Activated T-cell treated with anti-CD3 and anti-CD28 coated beads, Interleukin-2, amount 50 U/mL, for 72 hours (primary cell): ENCODE measurements around the gene NR2F1-AS1. TPM values are rescaled to one million over a fixed set of nuclear protein-coding genes. Genes with fewer than 3 reads are reported as not detected.

ENCODE experiments used
- ATAC-seq, 2 donors: fragments of 150-1000 bp; cut with Tn5 transposase; replicated peaks in 1 of 2; 2 replicates each; pipeline ENCODE4 v1.10.0; 2021; ENCODE audit warnings: moderate library complexity in 2 of 2, mild to moderate bottlenecking in 1 of 2
- DNase-seq, 2 donors: peaks; one replicate each; pipeline ENCODE4 v3.0.0; 2021 to 2022; ENCODE audit warnings: mixed read lengths in 1 of 2
- H3K27ac Mint-ChIP-seq: one replicate; pipeline ENCODE4 v1.8.0; 2022; ENCODE audit warnings: mild to moderate bottlenecking, moderate library complexity, mixed read lengths
- H3K27me3 Mint-ChIP-seq: one replicate; pipeline ENCODE4 v1.8.0; 2022; ENCODE audit warnings: low read depth, mixed read lengths
- H3K36me3 Mint-ChIP-seq, 2 donors: one replicate each; pipeline ENCODE4 v1.8.0; 2022; ENCODE audit warnings: mixed read lengths in 2 of 2, mild to moderate bottlenecking in 1 of 2; ENCODE audit not compliant: insufficient read depth in 2 of 2
- H3K4me1 Mint-ChIP-seq: one replicate; pipeline ENCODE4 v1.8.0; 2022; ENCODE audit warnings: low read depth, mixed read lengths
- H3K4me3 Mint-ChIP-seq, 2 donors: one replicate each; pipeline ENCODE4 v1.8.0; 2022; ENCODE audit warnings: mild to moderate bottlenecking in 2 of 2, mixed read lengths in 2 of 2, moderate library complexity in 2 of 2
- H3K9me3 Mint-ChIP-seq, 2 donors: one replicate each; pipeline ENCODE4 v1.8.0; 2022; ENCODE audit warnings: mixed read lengths in 2 of 2
- total RNA-seq, 2 donors: library from RNA; stranded (reverse); gene quantifications; one replicate each; pipeline ENCODE4 v1.2.3, GENCODE V29; 2022

The NR2F1-AS1 gene
- total RNA-seq, 2 donors from 2014 or later = 0.41 to 0.93 TPM

- Mint-ChIP-seq H3K27me3 (no peaks in the 10 kb centered on the region), H3K4me3 (no peak overlapping the region), H3K27ac (no peak overlapping the region), H3K9me3 (no peaks in the 10 kb centered on the region), H3K4me1 (no peaks in the 10 kb centered on the region), H3K36me3 (no peaks in the 10 kb centered on the region)
- ATAC-seq = no peak
- DNase-seq = no peak
These were observed 153.7 kb downstream of the NR2F1-AS1 start for GRCh38 chr5:93427316-93427715.

GRCh38 chr5:93425096-93425495 is 155.9 kb downstream of the NR2F1-AS1 start:
- no peak overlapping the region for H3K27ac Mint-ChIP-seq
- no peaks in the 10 kb centered on the region for H3K36me3 Mint-ChIP-seq
- H3K4me1 Mint-ChIP-seq = no peaks in the 10 kb centered on the region
- DNase-seq (no peak), ATAC-seq (no peak)
- no peak overlapping the region for H3K4me3 Mint-ChIP-seq
- no peaks in the 10 kb centered on the region for H3K27me3 Mint-ChIP-seq
- no peaks in the 10 kb centered on the region for H3K9me3 Mint-ChIP-seq

- no peak for ATAC-seq
- no peak overlapping the region for H3K27ac Mint-ChIP-seq
These were observed 157.7 kb downstream of the NR2F1-AS1 start for GRCh38 chr5:93423300-93423699.

GRCh38 chr5:93422652-93423280 is 158.3 kb downstream of the NR2F1-AS1 start:
- no peaks in the 10 kb centered on the region for H3K4me1 Mint-ChIP-seq
- H3K9me3 Mint-ChIP-seq = no peaks in the 10 kb centered on the region

More at GRCh38 chr5:93423300-93423699, 157.7 kb downstream of the NR2F1-AS1 start:
- Mint-ChIP-seq H3K4me3 (no peak overlapping the region), H3K27me3 (no peaks in the 10 kb centered on the region), H3K9me3 (no peaks in the 10 kb centered on the region), H3K4me1 (no peaks in the 10 kb centered on the region), H3K36me3 (no peaks in the 10 kb centered on the region)
- DNase-seq = no peak

GRCh38 chr5:93421987-93422401 is 159.0 kb downstream of the NR2F1-AS1 start:
- Mint-ChIP-seq H3K4me3 (no peak overlapping the region), H3K27me3 (no peaks in the 10 kb centered on the region), H3K9me3 (no peaks in the 10 kb centered on the region), H3K36me3 (no peaks in the 10 kb centered on the region), H3K27ac (no peak overlapping the region), H3K4me1 (no peaks in the 10 kb centered on the region)
- DNase-seq (no peak), ATAC-seq (no peak)

More at GRCh38 chr5:93422652-93423280, 158.3 kb downstream of the NR2F1-AS1 start:
- H3K27me3 Mint-ChIP-seq = no peaks in the 10 kb centered on the region
- H3K36me3 Mint-ChIP-seq = no peaks in the 10 kb centered on the region
- ATAC-seq (no peak), DNase-seq (no peak)
- H3K27ac Mint-ChIP-seq = no peak overlapping the region
- H3K4me3 Mint-ChIP-seq = no peak overlapping the region

- no peak for ATAC-seq
- no peaks in the 10 kb centered on the region for H3K9me3 Mint-ChIP-seq
- H3K4me3 Mint-ChIP-seq = no peak overlapping the region
- H3K4me1 Mint-ChIP-seq = no peaks in the 10 kb centered on the region
- no peaks in the 10 kb centered on the region for H3K27me3 Mint-ChIP-seq
- no peaks in the 10 kb centered on the region for H3K36me3 Mint-ChIP-seq
- no peak for DNase-seq
- H3K27ac Mint-ChIP-seq = no peak overlapping the region
These were observed 159.6 kb downstream of the NR2F1-AS1 start for GRCh38 chr5:93421468-93421867.

- H3K4me3 Mint-ChIP-seq = no peak overlapping the region
- no peaks in the 10 kb centered on the region for H3K4me1 Mint-ChIP-seq
- H3K36me3 Mint-ChIP-seq = no peaks in the 10 kb centered on the region
- H3K9me3 Mint-ChIP-seq = no peaks in the 10 kb centered on the region
- ATAC-seq (no peak), DNase-seq (no peak)
- peaks cover 7% of the 10 kb centered on the region for H3K27me3 Mint-ChIP-seq
- no peak overlapping the region for H3K27ac Mint-ChIP-seq
These were observed 163.5 kb downstream of the NR2F1-AS1 start for GRCh38 chr5:93417490-93417889.

- Mint-ChIP-seq H3K9me3 (no peaks in the 10 kb centered on the region), H3K27ac (no peak overlapping the region), H3K4me3 (no peak overlapping the region), H3K27me3 (peaks cover 7% of the 10 kb centered on the region), H3K4me1 (no peaks in the 10 kb centered on the region), H3K36me3 (no peaks in the 10 kb centered on the region)
- no peak for ATAC-seq
- DNase-seq = no peak
These were observed 165.2 kb downstream of the NR2F1-AS1 start for GRCh38 chr5:93415819-93416218.

- Mint-ChIP-seq H3K36me3 (no peaks in the 10 kb centered on the region), H3K4me1 (no peaks in the 10 kb centered on the region), H3K27ac (no peak overlapping the region), H3K9me3 (no peaks in the 10 kb centered on the region), H3K4me3 (no peak overlapping the region), H3K27me3 (peaks cover 7% of the 10 kb centered on the region)
- ATAC-seq = no peak
- no peak for DNase-seq
These were observed 169.3 kb downstream of the NR2F1-AS1 start for GRCh38 chr5:93411716-93412115.

- Mint-ChIP-seq H3K9me3 (no peaks in the 10 kb centered on the region), H3K27ac (no peak overlapping the region), H3K36me3 (no peaks in the 10 kb centered on the region), H3K4me3 (no peak overlapping the region), H3K4me1 (no peaks in the 10 kb centered on the region), H3K27me3 (no peaks in the 10 kb centered on the region)
- no peak for ATAC-seq
- no peak for DNase-seq
These were observed 171.3 kb downstream of the NR2F1-AS1 start for GRCh38 chr5:93409691-93410090.

- ATAC-seq = no peak
- Mint-ChIP-seq H3K36me3 (no peaks in the 10 kb centered on the region), H3K27ac (no peak overlapping the region), H3K4me1 (no peaks in the 10 kb centered on the region), H3K27me3 (no peaks in the 10 kb centered on the region), H3K9me3 (no peaks in the 10 kb centered on the region), H3K4me3 (no peak overlapping the region)
- no peak for DNase-seq
These were observed 173.6 kb downstream of the NR2F1-AS1 start for GRCh38 chr5:93407454-93407853.

- H3K27ac Mint-ChIP-seq = no peak overlapping the region
- H3K27me3 Mint-ChIP-seq = no peaks in the 10 kb centered on the region
- no peaks in the 10 kb centered on the region for H3K9me3 Mint-ChIP-seq
- H3K4me1 Mint-ChIP-seq = no peaks in the 10 kb centered on the region
- DNase-seq (no peak), ATAC-seq (no peak)
- no peak overlapping the region for H3K4me3 Mint-ChIP-seq
- no peaks in the 10 kb centered on the region for H3K36me3 Mint-ChIP-seq
These were observed 174.0 kb downstream of the NR2F1-AS1 start for GRCh38 chr5:93406971-93407401.

- ATAC-seq (no peak), DNase-seq (no peak)
- Mint-ChIP-seq H3K9me3 (no peaks in the 10 kb centered on the region), H3K27me3 (no peaks in the 10 kb centered on the region), H3K27ac (no peak overlapping the region), H3K36me3 (no peaks in the 10 kb centered on the region), H3K4me1 (no peaks in the 10 kb centered on the region), H3K4me3 (no peak overlapping the region)
These were observed 176.8 kb downstream of the NR2F1-AS1 start for GRCh38 chr5:93404246-93404645.
